ENCODE data around the gene ZNF580. TPM values are rescaled to one million over a fixed set of nuclear protein-coding genes. Genes with fewer than 3 reads are reported as not detected.

Gene ZNF580
- total RNA-seq, 2 donors from 2014 or later: 29.7 to 36.1 TPM

DNA sequence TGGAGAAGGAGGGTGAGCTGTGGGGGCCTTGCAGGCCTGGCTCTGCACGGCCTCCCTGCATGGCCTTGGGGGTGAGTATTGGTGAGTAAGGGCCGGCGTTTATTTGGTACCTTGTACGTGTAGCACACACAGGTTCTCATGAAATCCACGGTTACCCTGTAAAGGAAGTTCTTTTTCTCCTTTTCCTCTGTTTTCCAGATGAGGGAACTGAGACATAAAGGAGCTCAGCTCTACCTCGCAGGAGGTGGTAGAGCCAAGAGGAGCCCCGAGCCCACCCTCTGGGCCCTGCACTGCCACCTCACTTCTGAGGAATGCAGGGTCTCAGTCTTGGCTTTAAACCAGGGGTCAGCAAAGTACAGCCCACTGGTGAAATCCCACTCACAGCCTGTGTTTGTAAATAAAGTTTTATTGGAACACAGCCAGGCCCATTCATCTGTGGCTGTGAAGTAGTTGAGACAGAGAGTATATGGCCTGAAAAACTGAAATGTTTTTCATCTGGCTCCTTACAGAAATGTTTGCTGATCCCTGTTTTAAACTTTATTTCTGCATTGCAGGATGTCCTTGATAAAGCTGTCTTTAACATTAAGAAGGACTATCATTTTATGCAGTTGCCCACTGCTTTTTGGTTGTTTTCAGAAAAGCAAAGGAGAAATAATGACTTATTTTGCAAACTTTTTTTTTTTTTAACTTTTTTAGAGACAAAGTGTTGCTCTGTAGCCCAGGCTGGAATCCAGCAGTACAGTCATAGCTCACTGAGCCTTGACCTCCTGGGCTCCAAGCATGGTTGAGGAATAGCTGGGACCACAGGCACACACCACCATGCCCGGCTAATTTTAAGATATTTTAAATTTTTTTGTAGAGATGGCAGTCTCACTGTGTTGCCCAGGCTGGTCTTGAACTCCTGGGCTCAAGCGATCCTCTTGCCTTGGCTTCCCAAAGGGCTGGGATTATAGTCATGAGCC, 40.6 kb downstream of the ZNF580 start:
- WGBS, 2 donors: 83 to 85% methylated on average over 9 of the region's 9 CpGs
- Histone ChIP-seq H3K27ac (peak overlapping the region in 1 of 4 donors; percentile 5), H3K4me1 (peaks cover 97% of the 10 kb centered on the region), H3K36me3 (replicated peaks in 1 of 2; ENCODE audit: insufficient read depth in 1 of 2, low read depth in 2 of 2) (peaks cover 0 to 19% of the 10 kb centered on the region in 2 donors), H3K27me3 (no peaks in the 10 kb centered on the region), H3K4me3 (no peak overlapping the region), H3K9me3 (no peaks in the 10 kb centered on the region)
- no peak for ATAC-seq
- no peak for DNase-seq
- intact Hi-C loops (cut with DNase I): no loop called here
- TF ChIP-seq CTCF (IDR thresholded peaks at IDR 0.05): no peak
- TF ChIP-seq POLR2A (IDR thresholded peaks at IDR 0.05): no peak

DNA sequence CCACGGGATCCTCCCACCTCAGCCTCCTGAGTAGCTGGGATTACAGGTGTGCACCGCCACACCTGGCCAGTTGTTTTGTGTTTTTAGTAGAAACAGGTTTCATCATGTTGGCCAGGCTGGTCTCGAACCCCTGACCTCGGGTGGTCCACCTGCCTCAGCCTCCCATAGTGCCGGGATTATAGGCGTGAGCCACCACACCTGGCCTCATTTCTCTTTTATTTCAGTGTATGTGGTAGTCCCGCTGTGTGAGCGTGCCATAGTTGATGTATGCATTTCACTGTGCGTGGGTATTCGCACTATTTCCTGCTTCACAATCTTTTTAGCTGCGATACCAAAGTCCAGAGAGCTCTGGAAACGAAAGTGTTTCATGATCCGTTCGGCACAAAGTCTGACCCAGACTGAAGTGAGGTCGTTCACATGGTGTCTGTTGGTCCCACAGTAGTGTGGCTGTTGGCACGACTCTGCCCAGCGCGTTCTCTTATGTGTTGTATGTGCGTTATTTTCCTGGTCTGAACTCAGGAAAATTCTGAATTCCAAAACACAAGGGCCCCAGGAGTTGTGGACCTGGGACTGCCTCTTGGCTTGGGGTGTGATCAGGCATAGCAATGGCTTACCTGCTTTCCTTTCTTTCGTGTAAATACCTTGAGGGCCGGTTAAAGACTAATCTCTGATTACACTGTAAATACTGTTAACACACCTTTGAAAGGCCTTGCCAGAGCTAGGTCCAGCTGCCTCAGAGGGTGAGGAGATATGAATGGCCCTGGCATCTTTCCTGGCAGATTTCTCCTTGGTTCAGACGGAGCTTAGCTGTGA, 42.9 kb downstream of the ZNF580 start:
- TF ChIP-seq CTCF (IDR thresholded peaks at IDR 0.05) (no peak), POLR2A (IDR thresholded peaks at IDR 0.05) (peak in 2 of 3 donors; percentile 42 to 48)
- intact Hi-C loops (cut with DNase I): no loop called here
- no peak overlapping the region for H3K4me3 ChIP-seq
- 19 to 38% methylated on average over 22 of the region's 22 CpGs for WGBS, 2 donors
- peaks cover 85% of the 10 kb centered on the region for H3K4me1 ChIP-seq
- H3K36me3 ChIP-seq (replicated peaks in 1 of 2; ENCODE audit: insufficient read depth in 1 of 2, low read depth in 2 of 2): peaks cover 0 to 20% of the 10 kb centered on the region in 2 donors
- H3K9me3 ChIP-seq: no peaks in the 10 kb centered on the region
- peak; percentile 93 for ATAC-seq
- no peaks in the 10 kb centered on the region for H3K27me3 ChIP-seq
- DNase-seq: peak; percentile 77 to 92 (median 88)
- peak overlapping the region; percentile 72 to 87 (median 78) for H3K27ac ChIP-seq

GRCh38 chr19:55684946-55685681, 44.3 kb downstream of the ZNF580 start:
- TF ChIP-seq CTCF (IDR thresholded peaks at IDR 0.05): no peak
- TF ChIP-seq POLR2A (IDR thresholded peaks at IDR 0.05): no peak
- no peak for DNase-seq
- no peak for ATAC-seq
- peaks cover 70% of the 10 kb centered on the region for H3K4me1 ChIP-seq
- H3K36me3 ChIP-seq (replicated peaks in 1 of 2; ENCODE audit: insufficient read depth in 1 of 2, low read depth in 2 of 2): peaks cover 10 to 22% of the 10 kb centered on the region in 2 donors
- intact Hi-C loops (cut with DNase I): no loop called here
- H3K27me3 ChIP-seq: no peaks in the 10 kb centered on the region
- WGBS, 2 donors: 92 to 95% methylated on average over 44 to 46 of the region's 60 CpGs
- no peaks in the 10 kb centered on the region for H3K9me3 ChIP-seq
- peak overlapping the region in 3 of 4 donors; percentile 72 to 87 (median 83) for H3K27ac ChIP-seq
- no peak overlapping the region for H3K4me3 ChIP-seq

- no peaks in the 10 kb centered on the region for H3K9me3 ChIP-seq
- intact Hi-C loops (cut with DNase I): no loop called here
- H3K27ac ChIP-seq: no peak overlapping the region
- no peak overlapping the region for H3K4me3 ChIP-seq
- ATAC-seq (no peak), DNase-seq (no peak)
- TF ChIP-seq POLR2A (IDR thresholded peaks at IDR 0.05) (no peak), CTCF (IDR thresholded peaks at IDR 0.05) (no peak)
- peaks cover 16 to 28% of the 10 kb centered on the region in 2 donors for H3K36me3 ChIP-seq (replicated peaks in 1 of 2; ENCODE audit: insufficient read depth in 1 of 2, low read depth in 2 of 2)
- H3K4me1 ChIP-seq: peaks cover 64% of the 10 kb centered on the region
- no peaks in the 10 kb centered on the region for H3K27me3 ChIP-seq
- 93 to 98% methylated on average over 5 to 6 of the region's 6 CpGs for WGBS, 2 donors
Observed at GRCh38 chr19:55685776-55686175, 45.0 kb downstream of the ZNF580 start.
